OCI-LY7 (cell line): ENCODE measurements around the gene CEP120.

Experiments used
- CTCF ChIP-seq: fragments of 200-600 bp; sonication (generic); conservative IDR thresholded peaks from 2 replicates; pipeline ENCODE4 v1.5.1; 2014; ENCODE audit warnings: mild to moderate bottlenecking, antibody characterized with exemption, low read length, moderate library complexity, mixed read lengths
- EZH2phosphoT487 ChIP-seq: fragments of 200-600 bp; sonication (generic); IDR thresholded peaks from 2 replicates; pipeline ENCODE4 v1.6.1; 2018; ENCODE audit warnings: low read depth, borderline replicate concordance, mild to moderate bottlenecking, mixed run types, antibody characterized with exemption, low read length, moderate library complexity, mixed read lengths

DNA sequence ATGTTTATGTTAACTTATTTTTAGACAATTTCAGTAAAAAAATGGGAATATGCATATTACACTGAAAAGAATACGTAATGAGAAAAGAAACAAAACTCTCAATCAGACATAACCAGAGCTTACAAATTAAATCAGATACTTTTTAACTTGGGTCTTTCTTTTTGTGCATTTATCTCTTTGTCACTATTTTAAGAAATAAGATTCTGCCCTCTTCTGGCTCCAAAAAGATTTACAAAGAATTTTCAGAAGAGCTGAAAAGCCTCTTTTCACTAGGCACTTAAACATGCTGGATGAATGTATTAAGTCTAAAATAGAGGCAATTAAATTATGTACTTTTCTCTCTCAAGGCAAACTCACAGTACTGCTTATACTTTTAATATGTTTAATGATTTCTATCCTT, 55.5 kb downstream of the CEP120 start:
- TF ChIP-seq CTCF (peak; percentile 76), EZH2phosphoT487 (no peak)
